ENCODE results near the gene ST7. TPM values are rescaled to one million over a fixed set of nuclear protein-coding genes. Genes with fewer than 3 reads are reported as not detected.

Gene ST7
- total RNA-seq, 1 experiment from 2014 or later, result 12.4 TPM

GRCh38 chr7:116999311-116999710 lies 46.0 kb downstream of the ST7 start (continued):
- TF ChIP-seq NFE2L1 (CRISPR knock-in tag; IDR thresholded peaks at IDR 0.05), result no peak
- TF ChIP-seq ZNF263 (CRISPR knock-in tag; IDR thresholded peaks at IDR 0.05; ENCODE audit: low read depth), result no peak
- TF ChIP-seq NR1H2 (CRISPR knock-in tag; IDR thresholded peaks at IDR 0.05), result no peak
- no peak for TF ChIP-seq JUN (CRISPR knock-in tag; IDR thresholded peaks at IDR 0.05)
- no peak for TF ChIP-seq NR3C1 (CRISPR knock-in tag; conservative IDR thresholded peaks at IDR 0.05; ENCODE audit: low read depth)
- no peak for TF ChIP-seq RELA (CRISPR knock-in tag; IDR thresholded peaks at IDR 0.05; ENCODE audit: borderline replicate concordance)
- TF ChIP-seq ZNF281 (CRISPR knock-in tag; IDR thresholded peaks at IDR 0.05), result no peak
- TF ChIP-seq SMAD3 (CRISPR knock-in tag; IDR thresholded peaks at IDR 0.05; ENCODE audit: borderline replicate concordance), result no peak

GRCh38 chr7:117001283-117001682 lies 48.0 kb downstream of the ST7 start:
- ChIA-PET CTCF (interaction anchor here (1.0 to 1.9 kb wide), 4 partner anchors 9 to 32 kb away, joined by 3 to 5 read pairs (median 4); no protein-coding TSS in a partner anchor), POLR2A (no interaction called here)
- no peak for TF ChIP-seq ERG (CRISPR knock-in tag; IDR thresholded peaks at IDR 0.05)
- TF ChIP-seq ZNF512 (CRISPR knock-in tag; IDR thresholded peaks at IDR 0.05; ENCODE audit: borderline replicate concordance), result no peak
- TF ChIP-seq ESRRA (CRISPR knock-in tag; IDR thresholded peaks at IDR 0.05; ENCODE audit: borderline replicate concordance), result no peak
- TF ChIP-seq ZNF423 (CRISPR knock-in tag; IDR thresholded peaks at IDR 0.05), result no peak
- TF ChIP-seq FOXJ3 (CRISPR knock-in tag; IDR thresholded peaks at IDR 0.05; ENCODE audit: borderline replicate concordance), result no peak
- TF ChIP-seq ZNF232 (CRISPR knock-in tag; IDR thresholded peaks at IDR 0.05), result no peak
- TF ChIP-seq USF2 (CRISPR knock-in tag; IDR thresholded peaks at IDR 0.05), result no peak
- TF ChIP-seq GABPB1 (CRISPR knock-in tag; IDR thresholded peaks at IDR 0.05), result no peak
- no peak for TF ChIP-seq CREM (CRISPR knock-in tag; IDR thresholded peaks at IDR 0.05)
- TF ChIP-seq SOX15 (CRISPR knock-in tag; IDR thresholded peaks at IDR 0.05), result no peak
- TF ChIP-seq SMAD3 (CRISPR knock-in tag; IDR thresholded peaks at IDR 0.05; ENCODE audit: borderline replicate concordance), result no peak
- TF ChIP-seq ARID4B (CRISPR knock-in tag; IDR thresholded peaks at IDR 0.05; ENCODE audit: borderline replicate concordance), result no peak
- TF ChIP-seq NR1H2 (CRISPR knock-in tag; IDR thresholded peaks at IDR 0.05), result no peak
- TF ChIP-seq ETV6 (CRISPR knock-in tag; IDR thresholded peaks at IDR 0.05), result no peak
- no peak for TF ChIP-seq RORB (CRISPR knock-in tag; IDR thresholded peaks at IDR 0.05)
- no peak for TF ChIP-seq JUN (CRISPR knock-in tag; IDR thresholded peaks at IDR 0.05)
- Mint-ChIP-seq H3K27me3 (ENCODE audit: low read depth) (no peaks in the 10 kb centered on the region), H3K36me3 (peaks cover 16% of the 10 kb centered on the region), H3K4me1 (peaks cover 9% of the 10 kb centered on the region), H3K9me3 (peaks cover 21% of the 10 kb centered on the region), H3K4me3 (no peak overlapping the region), H3K27ac (no peak overlapping the region)
- ATAC-seq (no peak), DNase-seq (ENCODE audit: low spot score) (no peak)

Data from WTC11 (cell line).